KBM-7 (cell line): Measurements from ENCODE around the gene CACNB4.
A peak's percentile ranks its signal among the peaks of the same experiment; 100 is the strongest.
"Not testable (repeated sequence)": the region's sequence is repeated elsewhere in the genome, so short reads cannot be mapped to it uniquely, and the experiment has no call there.

Source experiments
- DNase-seq: peaks from one replicate; pipeline ENCODE4 v3.0.0-alpha.2; 2015
- in situ Hi-C: fragments of 300-500 bp; cut with MboI; formaldehyde crosslinking; loops from 2 replicates; pipeline ENCODE4 v1.14.3; 2020; ENCODE audit warnings: low sequenced_read_pairs, low pct_unique_long_range_greater_than_20kb, mixed read lengths

The CACNB4 gene

GRCh38 chr2:151967829-151968722, 130.8 kb downstream of the CACNB4 start:
- in situ Hi-C loops, result no loop called here
- no peak for DNase-seq

- in situ Hi-C loops, result no loop called here
- no peak for DNase-seq
These were observed 133.0 kb downstream of the CACNB4 start for GRCh38 chr2:151965884-151966283.

- DNase-seq, result no peak
- in situ Hi-C loops, result no loop called here
These were observed 137.3 kb downstream of the CACNB4 start for GRCh38 chr2:151961558-151961957.

GRCh38 chr2:151959238-151959637, 139.6 kb downstream of the CACNB4 start:
- DNase-seq, result no peak
- in situ Hi-C loops, result no loop called here

- no peak for DNase-seq
- in situ Hi-C loops, result no loop called here
These were observed 145.4 kb downstream of the CACNB4 start for GRCh38 chr2:151953467-151953866.

GRCh38 chr2:151952691-151953456, 146.0 kb downstream of the CACNB4 start:
- in situ Hi-C loops, result no loop called here

GRCh38 chr2:151947813-151948165, 151.1 kb downstream of the CACNB4 start:
- peak; percentile 3 for DNase-seq
- in situ Hi-C loops, result no loop called here

More at GRCh38 chr2:151952691-151953456, 146.0 kb downstream of the CACNB4 start:
- DNase-seq, result no peak

GRCh38 chr2:151946899-151947812, 151.7 kb downstream of the CACNB4 start:
- peak; percentile 40 for DNase-seq
- in situ Hi-C loops, result no loop called here

GRCh38 chr2:151946250-151946884, 152.5 kb downstream of the CACNB4 start:
- no peak for DNase-seq
- in situ Hi-C loops, result no loop called here

GRCh38 chr2:151945602-151946001, 153.2 kb downstream of the CACNB4 start:
- DNase-seq, result no peak
- in situ Hi-C loops, result no loop called here

- no peak for DNase-seq
- in situ Hi-C loops, result no loop called here
These were observed 153.7 kb downstream of the CACNB4 start for GRCh38 chr2:151945186-151945585.

- in situ Hi-C loops, result no loop called here
- no peak for DNase-seq
These were observed 155.4 kb downstream of the CACNB4 start for GRCh38 chr2:151943461-151943860.

- in situ Hi-C loops, result not testable (repeated sequence)
- DNase-seq, result peak; percentile 43
These were observed 156.2 kb downstream of the CACNB4 start for GRCh38 chr2:151942540-151943205.

GRCh38 chr2:151937966-151938365, 160.9 kb downstream of the CACNB4 start:
- in situ Hi-C loops, result no loop called here
- no peak for DNase-seq

- no peak for DNase-seq
- in situ Hi-C loops, result no loop called here
These were observed 162.2 kb downstream of the CACNB4 start for GRCh38 chr2:151936626-151937025.

GRCh38 chr2:151933266-151933804, 165.5 kb downstream of the CACNB4 start:
- DNase-seq, result no peak
- in situ Hi-C loops, result no loop called here

- no peak for DNase-seq
- in situ Hi-C loops, result no loop called here
These were observed 167.1 kb downstream of the CACNB4 start for GRCh38 chr2:151931756-151932155.

- DNase-seq, result no peak
- in situ Hi-C loops, result no loop called here
These were observed 167.7 kb downstream of the CACNB4 start for GRCh38 chr2:151931030-151931611.
